Daoy (cell line): ENCODE data around the gene SIGLEC8. TPM values are rescaled to one million over a fixed set of nuclear protein-coding genes. Genes with fewer than 3 reads are reported as not detected.
"Not testable (repeated sequence)": the region's sequence is repeated elsewhere in the genome, so short reads cannot be mapped to it uniquely, and the experiment has no call there.

ENCODE experiments used
- DNase-seq: peaks from one replicate; pipeline ENCODE4 v3.0.0-alpha.2; 2015; ENCODE audit warnings: low read depth
- total RNA-seq: library from RNA; depleted of rRNA; stranded (reverse); fragments of >200 nt; shearing (Covaris generic); gene quantifications from 2 replicates; pipeline ENCODE4 v1.2.3, GENCODE V29; 2014

SIGLEC8 gene
- total RNA-seq, 1 experiment from 2014 or later: not detected

DNA sequence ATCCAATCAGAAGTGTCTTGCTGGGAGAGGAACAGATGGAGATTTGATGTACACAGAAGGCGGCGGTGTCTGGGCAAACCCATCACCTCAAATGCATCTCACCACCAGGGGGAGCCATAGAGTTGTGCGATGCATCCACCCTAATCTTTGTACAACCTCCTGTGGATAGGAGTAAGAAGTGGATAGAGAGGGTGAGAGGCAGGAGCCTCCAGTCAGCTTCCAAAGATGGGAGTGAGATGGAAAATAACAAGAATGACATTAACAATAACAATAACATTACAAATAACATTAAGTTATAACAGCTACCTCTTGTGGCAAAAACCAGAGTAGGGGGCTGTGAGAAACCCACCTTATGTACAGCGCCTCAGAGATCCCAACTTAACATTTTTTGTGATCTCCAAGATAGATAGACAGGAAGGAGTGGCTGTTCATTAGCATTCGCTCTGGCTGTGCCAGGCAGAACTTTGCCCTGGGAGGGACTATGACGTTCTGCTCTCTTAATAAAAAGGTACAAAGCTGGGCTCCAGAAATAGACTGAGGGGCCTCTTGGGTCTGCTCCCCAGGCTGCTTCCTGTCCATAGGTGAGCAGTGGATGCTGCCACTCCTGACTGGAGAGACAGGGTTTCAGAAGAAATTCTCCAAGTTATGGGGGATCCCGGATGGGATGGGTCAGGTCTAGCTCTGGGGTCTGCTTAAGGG is 14.9 kb upstream of the SIGLEC8 start:
- peak; percentile 73 for DNase-seq

DNA sequence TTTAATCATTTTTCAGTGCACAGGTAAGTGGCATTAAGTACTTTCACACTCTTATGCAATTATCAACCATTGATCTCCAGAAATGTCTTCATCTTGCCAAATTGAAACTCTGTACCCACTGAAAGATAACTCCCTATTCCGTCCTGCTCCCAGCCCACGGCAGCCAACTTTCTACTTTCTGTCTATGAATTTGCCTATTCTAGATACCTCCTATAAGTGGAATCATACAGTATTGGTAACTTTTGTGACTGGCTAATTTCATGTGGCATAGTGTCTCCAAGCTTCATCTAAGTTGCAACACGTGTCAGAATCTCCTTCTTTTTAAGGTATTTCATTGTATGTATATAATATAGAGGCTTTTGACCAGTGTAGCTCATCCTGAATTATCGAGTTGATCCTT is 14.4 kb upstream of the SIGLEC8 start:
- no peak for DNase-seq

DNA sequence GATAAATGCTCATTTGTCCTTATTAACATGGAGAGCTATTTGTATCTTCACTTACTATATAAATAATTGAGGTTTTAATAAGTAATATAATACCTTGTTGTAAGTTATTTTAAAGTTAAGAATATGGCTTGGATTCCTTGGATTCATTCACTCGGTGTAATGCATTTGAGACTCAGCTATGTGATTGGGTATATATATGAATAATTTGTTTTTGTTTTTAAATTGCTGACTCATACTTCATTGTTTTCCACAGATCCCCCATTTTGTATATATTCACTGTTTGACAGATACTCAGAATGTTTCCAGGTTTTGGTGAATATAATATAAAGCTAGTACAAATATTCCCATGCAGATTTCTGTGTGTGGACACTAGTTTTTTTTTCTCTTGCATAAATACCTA is 13.3 kb upstream of the SIGLEC8 start:
- no peak for DNase-seq

DNA sequence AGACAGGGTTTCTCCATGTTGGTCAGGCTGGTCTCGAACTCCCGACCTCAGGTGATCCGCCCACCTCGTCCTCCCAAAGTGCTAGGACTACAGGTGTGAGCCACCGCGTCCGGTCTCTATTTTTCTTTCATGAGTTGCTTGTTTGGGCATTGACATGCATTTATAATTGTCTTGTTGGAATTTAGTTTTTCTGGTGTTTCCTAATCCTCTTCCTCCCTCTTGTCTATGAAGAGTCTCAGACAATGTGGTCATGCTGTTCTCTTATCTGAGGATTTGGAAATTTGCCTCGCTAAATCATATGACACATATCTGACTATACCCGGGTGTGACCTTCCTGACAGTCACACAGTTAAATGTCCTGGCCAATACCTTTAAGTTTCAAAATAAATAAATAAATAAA is 12.7 kb upstream of the SIGLEC8 start:
- peak; percentile 48 for DNase-seq

DNA sequence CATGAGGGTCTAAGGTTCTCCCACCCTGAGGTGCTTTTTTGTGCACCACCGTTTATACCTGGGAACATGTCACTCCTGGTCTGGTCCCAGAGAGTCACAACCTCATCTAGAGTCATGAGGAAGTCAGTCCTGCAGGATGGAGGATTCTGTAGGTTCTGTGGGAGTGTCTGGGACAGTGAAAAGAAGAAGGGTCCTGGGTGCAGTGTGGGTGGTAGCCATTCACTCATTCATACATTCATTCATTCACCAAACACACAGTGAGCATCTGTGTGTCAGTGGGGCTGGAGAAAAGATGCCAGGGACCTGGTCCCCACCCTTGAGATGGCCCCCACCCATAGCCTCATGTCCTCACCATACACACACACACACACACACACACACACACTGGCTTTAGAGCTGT is 11.4 kb upstream of the SIGLEC8 start:
- DNase-seq: no peak

DNA sequence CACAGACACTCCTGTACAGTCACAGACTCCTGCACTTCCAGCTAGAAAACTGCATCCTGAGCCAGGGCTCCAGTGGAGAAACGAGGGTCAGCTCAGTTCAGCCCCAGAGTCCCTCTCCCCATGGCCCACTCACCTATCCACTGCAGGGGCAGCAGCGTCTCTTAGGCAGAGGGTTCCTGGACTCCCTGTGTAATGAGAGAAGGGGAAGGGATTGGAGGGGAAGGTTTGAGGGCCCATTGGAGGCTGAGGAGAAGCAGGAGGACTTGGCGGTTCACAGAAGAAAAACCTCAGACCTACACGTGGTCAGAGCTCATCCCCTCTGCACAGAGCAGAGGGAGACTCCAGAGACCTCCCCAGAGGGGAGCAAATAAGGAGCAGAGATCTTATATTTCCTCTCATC is 10.9 kb upstream of the SIGLEC8 start:
- DNase-seq: no peak

DNA sequence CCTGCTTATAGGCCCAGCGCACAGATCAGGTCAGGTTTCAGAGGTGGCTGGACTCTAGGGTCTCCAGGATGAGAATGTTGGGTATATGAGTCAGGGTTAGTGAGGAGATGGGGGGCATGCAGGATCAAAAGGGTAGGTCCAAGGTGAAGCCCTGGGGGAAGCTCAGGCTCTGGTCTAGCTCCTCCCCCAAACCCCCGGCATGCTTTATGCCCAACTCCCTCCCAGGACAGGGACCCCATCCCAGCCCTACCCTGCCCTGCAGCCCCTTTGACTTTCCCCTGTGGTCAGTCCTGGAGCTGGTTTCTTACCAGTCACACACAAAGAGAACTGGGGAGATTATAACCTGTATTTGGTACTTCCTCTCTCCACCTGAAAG is 10.3 kb upstream of the SIGLEC8 start:
- DNase-seq: no peak

DNA sequence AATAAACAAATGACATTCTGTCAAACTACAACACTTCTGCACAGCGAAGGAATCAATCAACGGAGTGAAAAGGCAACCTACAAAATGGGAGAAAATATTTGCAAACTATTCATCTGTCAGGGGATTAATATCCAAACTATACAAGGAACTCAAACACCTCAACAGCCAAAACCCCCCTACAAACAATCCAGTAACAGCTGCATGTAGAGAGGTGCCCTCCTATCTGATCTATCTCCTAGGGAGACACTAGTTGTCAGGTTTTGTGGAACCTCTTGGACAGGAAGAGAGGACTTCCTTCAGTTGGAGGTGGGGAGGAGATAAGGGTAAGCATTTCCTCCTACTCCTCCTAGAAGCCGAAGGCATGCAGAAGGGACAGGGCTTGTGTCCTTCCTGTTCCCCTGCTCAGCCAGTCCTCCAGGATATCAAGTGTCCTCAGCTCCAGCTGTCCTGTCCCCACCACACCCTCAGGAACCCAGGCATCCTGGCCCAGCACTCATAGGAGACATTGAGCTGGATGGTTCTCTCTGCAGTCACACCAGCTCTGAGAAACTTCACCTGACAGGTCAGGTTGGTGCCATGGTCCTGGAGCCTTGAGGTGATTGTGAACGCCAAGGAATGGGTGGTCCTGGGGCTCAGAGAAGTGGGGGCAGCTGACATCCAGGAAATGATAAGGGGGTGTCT is 9.8 kb upstream of the SIGLEC8 start:
- no peak for DNase-seq

DNA sequence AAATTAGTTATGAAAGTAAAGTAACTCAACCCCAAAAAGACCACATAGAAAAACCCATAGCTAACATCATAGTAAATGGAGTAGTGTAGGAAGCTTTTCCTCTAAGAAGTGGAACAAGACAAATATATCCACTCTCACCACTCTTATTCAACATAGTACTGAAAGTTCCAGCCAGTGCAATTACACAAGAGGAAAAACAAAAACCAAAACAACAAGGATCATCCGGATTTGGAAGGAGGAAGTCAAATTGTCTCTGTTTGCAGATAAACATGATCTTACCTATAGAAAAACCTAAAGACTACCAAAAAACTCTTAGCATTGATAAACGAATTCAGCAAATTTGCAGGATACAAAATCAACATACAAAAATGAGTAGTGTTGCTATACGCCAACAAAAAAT is 8.5 kb upstream of the SIGLEC8 start:
- no peak for DNase-seq

DNA sequence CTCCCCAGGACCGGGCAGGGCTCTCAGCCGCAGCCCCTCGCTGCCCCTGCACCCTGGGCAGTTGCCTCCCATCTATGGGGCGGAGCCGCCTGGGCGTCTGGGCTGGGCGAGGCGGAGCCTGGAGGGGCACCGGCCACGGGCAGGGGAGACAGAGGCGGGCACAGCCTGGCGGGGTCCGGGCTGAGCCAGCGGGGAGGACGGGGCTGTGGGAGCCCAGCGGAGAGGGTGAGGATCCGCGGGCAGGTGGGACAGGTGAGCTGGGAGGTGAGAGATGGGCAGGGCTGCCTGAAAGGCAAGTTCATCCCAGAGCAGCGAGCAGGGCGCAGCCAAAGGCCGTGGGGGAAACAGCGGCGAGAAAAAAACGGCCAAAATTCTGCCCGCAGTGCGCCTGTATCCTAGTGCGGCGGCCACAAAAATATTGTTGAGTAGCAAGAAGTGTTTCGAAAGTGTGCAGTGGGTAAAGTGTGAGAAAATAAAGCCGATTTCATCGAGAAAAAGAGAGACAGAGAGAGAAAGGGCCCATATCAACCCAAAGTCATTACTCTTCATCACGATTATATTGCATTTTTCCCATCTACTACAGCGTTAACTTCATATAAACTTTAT is 5.8 kb upstream of the SIGLEC8 start:
- DNase-seq: not testable (repeated sequence)

DNA sequence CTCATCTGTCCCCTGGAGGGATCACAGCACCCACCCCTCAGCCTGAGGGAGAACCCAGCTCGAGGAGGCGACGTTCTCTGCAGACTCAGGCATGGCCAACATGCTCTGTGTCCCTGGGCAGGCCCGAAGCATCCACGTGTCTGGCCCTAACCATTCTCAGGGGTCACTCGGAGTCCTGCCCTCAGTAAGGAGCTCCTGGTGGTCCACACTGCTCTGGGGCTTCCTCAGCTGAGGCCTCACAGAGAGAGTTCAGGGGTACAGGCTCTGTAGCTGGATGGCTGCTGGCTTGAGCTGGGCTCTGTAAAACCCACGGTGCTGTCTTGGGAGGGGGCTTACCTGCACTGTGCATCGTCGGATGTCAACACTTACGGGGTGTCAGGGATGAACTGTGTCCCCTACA is 4.4 kb upstream of the SIGLEC8 start:
- no peak for DNase-seq

DNA sequence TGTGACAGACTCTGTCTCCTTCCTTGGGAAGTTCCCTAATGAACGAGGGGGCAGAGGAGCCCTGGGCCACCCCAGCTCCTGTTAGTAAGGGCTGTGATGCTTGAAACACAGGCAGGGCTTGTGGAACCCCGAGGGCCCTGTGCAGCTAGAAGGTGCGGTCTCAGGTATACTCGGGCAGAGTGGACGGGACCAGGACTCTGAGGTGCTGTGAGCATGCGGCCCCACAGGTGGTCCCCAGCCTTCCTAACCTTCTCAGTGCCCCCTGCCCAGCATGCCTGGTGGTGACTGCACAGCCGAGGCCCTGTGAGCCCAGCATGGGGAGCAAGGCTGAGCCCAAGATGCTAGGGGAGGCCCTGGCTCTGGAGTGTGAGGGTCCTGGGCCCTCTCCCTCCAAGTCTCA is 4.0 kb upstream of the SIGLEC8 start:
- no peak for DNase-seq

DNA sequence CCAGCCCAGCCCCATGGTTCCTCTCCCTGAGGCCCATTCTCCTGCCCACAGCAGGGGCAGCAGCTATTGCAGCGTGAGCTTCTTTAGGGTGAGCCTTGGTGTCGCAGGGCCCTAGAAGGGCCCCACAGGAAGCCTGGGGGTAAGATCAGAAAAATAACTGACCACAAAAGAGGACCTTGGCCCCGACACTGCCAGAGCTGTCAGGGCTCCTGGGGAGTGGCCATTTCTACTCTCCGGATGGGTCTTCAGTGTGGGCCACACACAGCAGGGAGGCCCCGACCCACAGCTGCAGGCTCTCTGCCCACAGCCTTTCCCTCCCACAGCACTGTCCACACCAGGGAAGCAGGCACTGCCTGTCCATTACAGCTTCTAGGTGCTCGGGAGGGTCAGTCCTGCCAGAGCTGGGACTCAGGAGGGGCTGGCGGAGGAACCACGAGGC is 3.5 kb upstream of the SIGLEC8 start:
- no peak for DNase-seq

DNA sequence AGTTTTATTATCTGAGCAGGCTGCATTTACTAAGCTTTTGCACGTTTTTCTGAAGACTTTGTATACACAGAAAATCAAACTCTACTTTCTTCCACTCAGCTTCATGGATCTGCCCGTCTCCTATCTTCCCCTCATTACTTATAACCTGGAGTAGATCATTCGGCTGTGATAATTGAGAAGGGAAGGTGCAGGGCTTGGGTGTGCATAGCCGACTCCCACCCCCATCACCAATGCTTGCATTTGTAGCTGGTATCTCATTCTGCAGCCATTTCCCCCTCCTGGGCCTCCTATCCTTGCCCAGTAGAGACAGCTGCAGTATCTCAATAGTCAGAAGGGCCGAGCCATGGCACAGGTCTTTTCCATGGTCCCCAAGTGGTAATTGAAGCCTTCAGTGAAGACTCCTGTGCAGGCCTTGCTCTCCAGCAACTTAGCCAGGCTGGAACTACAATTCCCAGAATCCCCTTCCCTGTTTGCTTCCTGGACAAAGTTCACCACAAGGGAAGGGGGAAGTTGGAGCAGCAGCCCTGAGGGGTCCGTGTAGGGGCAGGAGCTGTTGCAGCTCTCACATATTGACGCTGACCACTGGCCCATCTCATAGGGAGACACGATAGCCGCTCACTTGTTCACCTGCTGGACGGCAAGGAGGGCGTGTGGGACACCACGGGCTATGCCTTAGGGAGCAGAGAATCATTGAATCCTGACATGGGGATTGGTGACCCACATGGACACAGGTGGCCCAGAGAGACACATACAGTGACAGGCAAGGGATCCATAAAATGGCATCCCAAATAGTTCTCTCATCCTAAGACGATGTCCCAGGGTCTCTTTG is 2.1 kb upstream of the SIGLEC8 start:
- DNase-seq: peak; percentile 44

DNA sequence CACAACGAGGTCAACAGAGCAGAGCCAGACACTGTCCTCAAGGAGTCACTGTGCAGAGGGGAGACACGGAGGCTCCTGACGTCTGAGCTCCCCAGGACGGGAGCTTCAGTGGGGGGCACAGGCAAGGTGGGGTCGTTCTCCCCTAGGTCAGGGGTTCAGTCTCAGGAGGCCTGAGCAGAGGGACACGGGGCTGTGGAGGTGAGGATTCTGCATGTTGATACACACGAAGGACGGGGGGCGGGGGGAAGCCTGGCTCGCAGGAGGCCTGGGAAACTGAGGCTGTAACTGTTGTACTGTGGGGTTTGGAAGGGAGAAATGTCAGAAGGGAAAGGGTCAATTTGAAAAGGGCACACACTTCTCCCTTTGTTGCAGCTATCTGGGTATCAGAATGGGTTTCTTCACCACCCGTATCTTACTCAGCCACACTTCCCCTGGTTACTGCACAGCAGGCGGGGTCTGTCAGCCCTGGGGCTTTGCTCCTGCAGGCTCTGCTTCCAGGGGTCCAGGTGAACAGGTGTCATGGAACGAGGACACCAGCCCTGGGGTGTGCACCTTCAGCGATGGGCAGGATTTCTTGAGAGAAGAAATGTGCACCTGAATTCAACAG is 748 bp upstream of the SIGLEC8 start:
- DNase-seq: no peak

DNA sequence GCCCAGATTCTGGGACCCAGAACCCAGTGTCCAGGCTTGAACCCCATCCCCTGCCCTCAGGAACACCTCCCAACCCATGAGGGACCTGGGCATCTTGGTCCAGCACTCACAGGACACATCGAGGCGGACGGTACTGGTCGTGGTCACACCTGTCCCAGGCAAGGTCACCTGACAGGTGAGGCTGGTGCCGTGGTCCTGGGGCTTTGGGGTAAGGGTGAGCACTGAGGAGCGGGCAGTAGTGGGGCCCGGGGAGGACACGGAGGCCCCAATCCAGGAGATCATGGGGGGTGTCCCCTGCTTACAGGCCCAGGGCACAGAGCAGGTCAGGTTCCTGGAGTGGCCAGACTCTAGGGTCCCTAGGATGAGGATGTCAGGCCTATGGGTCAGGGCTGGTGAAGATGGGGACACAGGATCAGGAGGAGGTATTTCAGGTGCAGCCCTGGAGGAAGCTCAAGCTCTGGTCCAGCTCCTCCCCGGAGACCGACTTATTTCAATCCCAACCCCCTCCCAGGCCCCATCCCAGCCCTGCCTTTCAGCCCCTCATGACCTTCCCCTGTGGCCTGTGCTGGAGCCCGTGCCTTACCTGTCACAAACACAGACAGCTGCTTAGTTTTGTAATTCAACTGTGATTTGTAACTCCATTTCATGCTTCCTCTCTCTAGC is 772 bp downstream of the SIGLEC8 start:
- no peak for DNase-seq

DNA sequence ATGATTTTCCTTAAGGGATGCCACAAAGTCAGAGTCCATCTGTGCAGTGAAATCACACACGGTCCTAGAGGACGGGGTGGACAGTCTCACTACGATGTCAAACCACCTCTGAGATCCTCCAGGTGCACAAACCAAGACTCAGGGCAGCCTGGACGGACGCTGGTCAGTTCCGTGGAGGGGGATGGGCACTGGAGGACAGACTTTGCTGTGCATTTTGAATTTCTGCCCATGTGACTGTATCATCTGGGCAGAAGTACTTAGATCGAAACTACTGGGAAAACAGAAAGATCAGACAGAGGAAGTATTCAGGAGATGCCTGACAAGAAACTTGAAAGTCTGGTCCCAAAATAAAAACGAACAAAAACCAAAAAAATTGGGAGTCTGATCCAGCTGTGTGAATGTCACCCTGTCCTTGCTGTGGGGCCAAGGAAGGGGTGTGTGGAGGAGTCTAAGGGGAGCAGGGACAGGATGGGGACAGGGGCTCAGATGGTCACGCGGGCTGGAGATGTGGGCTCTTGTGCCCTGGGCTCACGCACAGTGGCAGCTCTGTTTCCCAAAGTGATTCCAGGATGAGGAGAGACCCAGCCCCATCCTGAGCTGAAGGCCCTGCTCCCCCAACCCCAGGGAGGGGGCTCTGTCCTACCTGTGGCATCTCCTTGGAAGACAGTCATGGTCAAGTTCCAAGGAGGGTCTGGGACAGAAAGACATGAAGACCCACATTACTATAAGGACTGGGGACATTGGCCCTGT is 1.5 kb downstream of the SIGLEC8 start:
- no peak for DNase-seq

DNA sequence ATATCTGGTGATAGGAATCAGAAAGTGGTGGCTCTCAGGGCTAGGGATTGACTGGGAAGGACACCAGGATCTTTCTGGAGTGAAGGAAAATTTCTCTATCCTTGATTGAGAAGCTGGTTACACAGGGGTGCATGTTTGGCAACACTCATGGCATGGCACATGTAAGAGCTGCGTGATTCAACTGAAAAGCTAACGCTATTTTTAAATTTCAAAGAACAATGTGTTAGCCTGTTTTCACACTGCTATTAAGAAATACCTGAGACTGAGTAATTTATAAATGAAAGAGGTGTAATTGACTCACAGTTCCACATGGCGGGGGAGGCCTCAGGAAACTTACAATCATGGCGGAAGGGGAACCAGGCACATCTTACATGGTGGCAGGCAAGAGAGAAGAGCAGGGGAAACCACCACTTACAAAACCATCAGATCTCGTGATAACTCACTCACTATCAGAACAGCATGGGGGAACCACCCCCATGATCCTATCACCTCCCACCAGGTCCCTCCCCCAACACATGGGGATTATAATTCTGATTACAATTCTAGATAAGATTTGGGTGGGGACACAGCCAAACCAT is 7.4 kb downstream of the SIGLEC8 start:
- no peak for DNase-seq

DNA sequence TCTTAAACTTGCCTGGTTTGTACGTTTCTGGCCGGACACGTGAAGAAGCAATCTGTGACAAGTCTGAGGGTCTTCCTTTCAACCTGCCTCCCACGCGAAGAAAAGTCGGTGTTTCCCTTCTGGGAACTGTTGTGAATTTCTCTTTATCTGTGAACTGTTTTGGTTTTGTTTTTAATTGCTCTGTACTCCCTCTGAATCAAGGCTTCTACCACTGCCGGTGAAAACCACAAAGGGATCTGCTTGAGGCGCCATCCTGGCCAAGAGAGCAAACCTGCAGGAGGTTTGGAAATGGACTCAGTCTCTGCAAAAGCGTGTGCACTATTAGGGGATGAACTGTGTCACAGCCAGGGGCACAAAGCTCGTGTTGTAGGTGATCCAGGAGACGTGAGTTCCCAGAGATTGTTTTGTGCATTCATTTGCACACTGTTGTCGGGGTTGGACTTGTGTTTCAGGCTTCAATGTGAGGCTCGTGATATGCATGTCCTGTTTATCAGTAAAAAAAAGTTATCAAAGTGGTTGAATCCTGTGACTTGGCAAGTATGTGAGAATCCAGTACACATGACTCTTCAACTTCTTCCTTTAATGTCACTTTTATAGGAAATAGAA is 9.7 kb downstream of the SIGLEC8 start:
- DNase-seq: no peak

DNA sequence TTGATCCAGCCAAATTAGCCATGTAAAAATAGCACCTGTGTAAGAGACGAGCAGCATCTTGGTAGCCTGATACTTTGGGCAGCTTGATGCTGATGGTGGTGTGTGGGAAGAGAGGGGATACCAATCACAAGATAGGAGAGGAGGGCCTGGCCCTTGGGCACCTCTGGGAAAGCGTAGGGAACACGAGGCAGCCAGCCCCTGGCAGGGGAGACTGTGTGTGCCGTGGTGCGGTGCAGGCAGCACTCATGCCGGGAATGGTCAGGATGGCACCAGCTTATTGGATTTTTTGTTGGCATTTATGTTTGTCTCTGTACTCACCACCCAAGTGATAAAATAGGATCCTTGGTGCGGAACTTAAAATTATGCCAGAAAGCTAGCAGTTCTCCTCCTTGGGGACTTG is 10.2 kb downstream of the SIGLEC8 start:
- no peak for DNase-seq
